Measurements from ENCODE around the gene CLBA1. TPM values are rescaled to one million over a fixed set of nuclear protein-coding genes. Genes with fewer than 3 reads are reported as not detected.

CLBA1 gene
- total and polyA plus RNA-seq, 2 donors (not counting 1 experiment from before 2014, with no cell fraction given) = 0.63 to 5.5 TPM

DNA sequence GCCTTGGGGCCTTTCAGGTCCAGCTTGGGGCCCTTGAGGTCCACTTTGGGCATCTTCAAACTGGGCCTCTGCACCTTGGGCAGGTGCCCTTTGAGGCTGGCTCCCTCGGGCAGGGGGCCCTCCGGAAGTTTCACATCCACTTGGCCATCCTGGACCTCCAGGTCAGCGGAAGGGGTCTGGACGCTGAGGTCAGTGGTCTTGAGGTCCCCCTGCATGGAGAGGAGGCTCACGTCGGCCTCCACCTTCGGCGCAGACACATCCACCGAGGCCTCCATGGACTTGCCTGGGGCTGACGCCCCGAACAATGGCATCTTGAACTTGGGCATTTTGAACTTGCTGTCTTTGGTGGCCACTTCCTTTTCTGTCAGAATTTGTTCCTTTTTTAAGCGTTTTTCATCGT lies 32.5 kb upstream of the CLBA1 start:
- peaks cover 0 to 7% (median 1%) of the 10 kb centered on the region in 4 experiments for H3K27me3 ChIP-seq (replicated peaks in 1 of 4; ENCODE audit: control extremely low read depth in 1 of 4, control insufficient read depth in 3 of 4, insufficient read depth in 4 of 4, low read length in 3 of 4)
- H3K27me3 Mint-ChIP-seq = peaks cover 8% of the 10 kb centered on the region
- intact Hi-C loops (cut with micrococcal nuclease) = no loop called here

GRCh38 chr14:104953896-104954656 lies 31.5 kb upstream of the CLBA1 start:
- Mint-ChIP-seq H3K4me3 (no peak overlapping the region), H3K9me3 (ENCODE audit: insufficient read depth) (no peaks in the 10 kb centered on the region), H3K27ac (no peak overlapping the region), H3K27me3 (peaks cover 12% of the 10 kb centered on the region), H3K4me1 (no peaks in the 10 kb centered on the region)
- Histone ChIP-seq H3K27ac (ENCODE audit: low read length in 2 of 2) (no peak overlapping the region), H3K9ac (ENCODE audit: low read length) (no peak overlapping the region), H3K4me1 (ENCODE audit: control insufficient read depth in 2 of 2, insufficient read depth in 2 of 2, low read length in 2 of 2) (no peaks in the 10 kb centered on the region), H3K9me3 (ENCODE audit: control extremely low read depth in 1 of 3, control insufficient read depth in 2 of 3, insufficient read depth in 1 of 3, low read length in 2 of 3) (no peaks in the 10 kb centered on the region), H3K36me3 (replicated peaks in 1 of 2; ENCODE audit: control extremely low read depth in 1 of 2, control insufficient read depth in 1 of 2, extremely low read depth in 1 of 2, insufficient read depth in 2 of 2, low read length in 1 of 2) (no peaks in the 10 kb centered on the region), H3K4me2 (replicated peaks; ENCODE audit: low read depth, low read length, poor library complexity, severe bottlenecking) (no peak overlapping the region), H3K27me3 (replicated peaks in 1 of 4; ENCODE audit: control extremely low read depth in 1 of 4, control insufficient read depth in 3 of 4, insufficient read depth in 4 of 4, low read length in 3 of 4) (peaks cover 0 to 7% (median 1%) of the 10 kb centered on the region in 4 experiments), H3K79me2 (ENCODE audit: control insufficient read depth, insufficient read depth, low read length) (no peaks in the 10 kb centered on the region), H4K20me1 (ENCODE audit: control insufficient read depth, insufficient read depth, low read length, poor library complexity, severe bottlenecking) (no peaks in the 10 kb centered on the region), H3K4me3 (ENCODE audit: control extremely low read depth in 1 of 5, extremely low read depth in 1 of 5, insufficient read depth in 1 of 5, low read depth in 2 of 5, low read length in 4 of 5) (no peak overlapping the region), H2AFZ (ENCODE audit: insufficient read depth, low read depth, low read length, poor library complexity, severe bottlenecking) (no peak overlapping the region)
- intact Hi-C loops (cut with micrococcal nuclease) = no loop called here
- WGBS (ENCODE audit: insufficient coverage) = 90% methylated on average over 26 of the region's 26 CpGs
- ATAC-seq (ENCODE audit: low read depth) (no peak), DNase-seq (no peak)
- CTCF ChIA-PET = no interaction called here
- TF ChIP-seq EZH2 (IDR thresholded peaks at IDR 0.05; ENCODE audit: borderline replicate concordance, insufficient read depth, low read depth, low read length, poor library complexity, severe bottlenecking) = no peak
- TF ChIP-seq, protein P1, sequence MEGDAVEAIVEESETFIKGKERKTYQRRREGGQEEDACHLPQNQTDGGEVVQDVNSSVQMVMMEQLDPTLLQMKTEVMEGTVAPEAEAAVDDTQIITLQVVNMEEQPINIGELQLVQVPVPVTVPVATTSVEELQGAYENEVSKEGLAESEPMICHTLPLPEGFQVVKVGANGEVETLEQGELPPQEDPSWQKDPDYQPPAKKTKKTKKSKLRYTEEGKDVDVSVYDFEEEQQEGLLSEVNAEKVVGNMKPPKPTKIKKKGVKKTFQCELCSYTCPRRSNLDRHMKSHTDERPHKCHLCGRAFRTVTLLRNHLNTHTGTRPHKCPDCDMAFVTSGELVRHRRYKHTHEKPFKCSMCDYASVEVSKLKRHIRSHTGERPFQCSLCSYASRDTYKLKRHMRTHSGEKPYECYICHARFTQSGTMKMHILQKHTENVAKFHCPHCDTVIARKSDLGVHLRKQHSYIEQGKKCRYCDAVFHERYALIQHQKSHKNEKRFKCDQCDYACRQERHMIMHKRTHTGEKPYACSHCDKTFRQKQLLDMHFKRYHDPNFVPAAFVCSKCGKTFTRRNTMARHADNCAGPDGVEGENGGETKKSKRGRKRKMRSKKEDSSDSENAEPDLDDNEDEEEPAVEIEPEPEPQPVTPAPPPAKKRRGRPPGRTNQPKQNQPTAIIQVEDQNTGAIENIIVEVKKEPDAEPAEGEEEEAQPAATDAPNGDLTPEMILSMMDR (IDR thresholded peaks at IDR 0.05) = no peak
- POLR2A ChIA-PET = no interaction called here

More for the DNA sequence above, 32.5 kb upstream of the CLBA1 start:
- TF ChIP-seq, protein P1 (IDR thresholded peaks at IDR 0.05) = no peak
- no peak for TF ChIP-seq EZH2 (IDR thresholded peaks at IDR 0.05; ENCODE audit: borderline replicate concordance, insufficient read depth, low read depth, low read length, poor library complexity, severe bottlenecking)
- no peak for ATAC-seq (ENCODE audit: low read depth)
- DNase-seq = no peak
- no peak overlapping the region for H2AFZ ChIP-seq (ENCODE audit: insufficient read depth, low read depth, low read length, poor library complexity, severe bottlenecking)
- no peak overlapping the region for H3K4me2 ChIP-seq (replicated peaks; ENCODE audit: low read depth, low read length, poor library complexity, severe bottlenecking)
- no peaks in the 10 kb centered on the region for H3K9me3 ChIP-seq (ENCODE audit: control extremely low read depth in 1 of 3, control insufficient read depth in 2 of 3, insufficient read depth in 1 of 3, low read length in 2 of 3)
- Mint-ChIP-seq H3K4me1 (no peaks in the 10 kb centered on the region), H3K27ac (no peak overlapping the region), H3K4me3 (no peak overlapping the region), H3K9me3 (ENCODE audit: insufficient read depth) (no peaks in the 10 kb centered on the region)
- WGBS (ENCODE audit: insufficient coverage) = 90% methylated on average over 13 of the region's 13 CpGs
- H3K79me2 ChIP-seq (ENCODE audit: control insufficient read depth, insufficient read depth, low read length) = no peaks in the 10 kb centered on the region
- H3K36me3 ChIP-seq (replicated peaks in 1 of 2; ENCODE audit: control extremely low read depth in 1 of 2, control insufficient read depth in 1 of 2, extremely low read depth in 1 of 2, insufficient read depth in 2 of 2, low read length in 1 of 2) = no peaks in the 10 kb centered on the region
- CTCF ChIA-PET = no interaction called here
- no peaks in the 10 kb centered on the region for H3K4me1 ChIP-seq (ENCODE audit: control insufficient read depth in 2 of 2, insufficient read depth in 2 of 2, low read length in 2 of 2)
- no peak overlapping the region for H3K4me3 ChIP-seq (ENCODE audit: control extremely low read depth in 1 of 5, extremely low read depth in 1 of 5, insufficient read depth in 1 of 5, low read depth in 2 of 5, low read length in 4 of 5)
- no peak overlapping the region for H3K9ac ChIP-seq (ENCODE audit: low read length)
- H4K20me1 ChIP-seq (ENCODE audit: control insufficient read depth, insufficient read depth, low read length, poor library complexity, severe bottlenecking) = no peaks in the 10 kb centered on the region
- POLR2A ChIA-PET = no interaction called here
- no peak overlapping the region for H3K27ac ChIP-seq (ENCODE audit: low read length in 2 of 2)

Data from B cell (primary cell).